C4-2B (cell line): ENCODE measurements around the gene RALA.

Source experiments
- ZFX ChIP-seq: fragments of 450-650 bp; IDR thresholded peaks from 2 replicates; pipeline ENCODE4 v1.6.1; 2017
- TF ChIP-seq, protein P1 (sequence below): fragments of 450-650 bp; conservative IDR thresholded peaks from 2 replicates; pipeline ENCODE4 v1.5.1; 2017; ENCODE audit warnings: mild to moderate bottlenecking

DNA sequence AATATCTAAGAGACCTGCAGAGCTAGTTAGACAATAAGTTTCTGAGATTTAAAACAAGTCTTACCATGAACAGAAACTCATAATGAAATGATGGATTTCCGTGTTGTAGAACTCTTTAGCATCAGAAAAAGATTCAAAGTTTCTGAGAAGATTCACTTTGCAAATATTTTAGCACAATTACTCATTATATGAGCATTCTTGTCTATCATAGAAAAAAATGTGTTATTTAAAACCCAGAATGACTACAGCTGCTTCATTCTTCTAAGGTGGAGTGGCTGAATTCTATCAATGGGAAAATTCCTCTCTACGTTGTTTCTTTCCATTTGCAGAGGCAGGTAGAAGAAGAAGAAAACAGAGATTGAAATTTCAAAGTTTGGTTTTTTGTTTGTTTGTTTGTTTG, 21.0 kb upstream of the RALA start:
- TF ChIP-seq, protein P1, sequence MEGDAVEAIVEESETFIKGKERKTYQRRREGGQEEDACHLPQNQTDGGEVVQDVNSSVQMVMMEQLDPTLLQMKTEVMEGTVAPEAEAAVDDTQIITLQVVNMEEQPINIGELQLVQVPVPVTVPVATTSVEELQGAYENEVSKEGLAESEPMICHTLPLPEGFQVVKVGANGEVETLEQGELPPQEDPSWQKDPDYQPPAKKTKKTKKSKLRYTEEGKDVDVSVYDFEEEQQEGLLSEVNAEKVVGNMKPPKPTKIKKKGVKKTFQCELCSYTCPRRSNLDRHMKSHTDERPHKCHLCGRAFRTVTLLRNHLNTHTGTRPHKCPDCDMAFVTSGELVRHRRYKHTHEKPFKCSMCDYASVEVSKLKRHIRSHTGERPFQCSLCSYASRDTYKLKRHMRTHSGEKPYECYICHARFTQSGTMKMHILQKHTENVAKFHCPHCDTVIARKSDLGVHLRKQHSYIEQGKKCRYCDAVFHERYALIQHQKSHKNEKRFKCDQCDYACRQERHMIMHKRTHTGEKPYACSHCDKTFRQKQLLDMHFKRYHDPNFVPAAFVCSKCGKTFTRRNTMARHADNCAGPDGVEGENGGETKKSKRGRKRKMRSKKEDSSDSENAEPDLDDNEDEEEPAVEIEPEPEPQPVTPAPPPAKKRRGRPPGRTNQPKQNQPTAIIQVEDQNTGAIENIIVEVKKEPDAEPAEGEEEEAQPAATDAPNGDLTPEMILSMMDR: no peak
- TF ChIP-seq ZFX: no peak
